GM23338 (cell line): ENCODE data around the gene WSCD1. TPM values are rescaled to one million over a fixed set of nuclear protein-coding genes. Genes with fewer than 3 reads are reported as not detected.

Source experiments
- ATAC-seq: fragments of 200-7000 bp; cut with Tn5 transposase; 3 replicates; pipeline ENCODE4 v1.9.1; 2020
- DNase-seq: peaks from one replicate; pipeline ENCODE4 v3.0.0-alpha.2; 2015; ENCODE audit warnings: low spot score
- H2AFZ ChIP-seq: fragments of 200-600 bp; sonication (generic); 2 replicates; pipeline ENCODE4 v1.8.0; 2016; ENCODE audit warnings: antibody characterized with exemption, mild to moderate bottlenecking, moderate library complexity
- H3F3A ChIP-seq: fragments of 200-600 bp; sonication (generic); replicated peaks from 2 replicates; pipeline ENCODE4 v1.8.0; 2017; ENCODE audit warnings: antibody characterized with exemption, mixed run types, low read depth
- H3K27ac ChIP-seq: fragments of 200-600 bp; sonication (generic); 2 replicates; pipeline ENCODE4 v1.6.1; 2016; ENCODE audit warnings: low read depth
- H3K27me3 ChIP-seq: fragments of 200-600 bp; sonication (generic); 2 replicates; pipeline ENCODE4 v1.8.0; 2016; ENCODE audit warnings: mild to moderate bottlenecking, mixed run types, moderate library complexity; ENCODE audit not compliant: insufficient read depth
- H3K36me3 ChIP-seq: fragments of 200-600 bp; sonication (generic); 2 replicates; pipeline ENCODE4 v1.8.0; 2016; ENCODE audit warnings: mild to moderate bottlenecking; ENCODE audit not compliant: insufficient read depth
- H3K4me1 ChIP-seq: fragments of 200-600 bp; sonication (generic); 2 replicates; pipeline ENCODE4 v1.8.0; 2016; ENCODE audit warnings: mild to moderate bottlenecking, moderate library complexity; ENCODE audit not compliant: insufficient read depth
- H3K4me2 ChIP-seq: fragments of 200-600 bp; sonication (generic); 2 replicates; pipeline ENCODE4 v1.7.1; 2017; ENCODE audit warnings: mixed run types
- H3K4me3 ChIP-seq: fragments of 200-600 bp; sonication (generic); 2 replicates; pipeline ENCODE4 v1.6.1; 2016; ENCODE audit warnings: mixed run types
- H3K79me2 ChIP-seq: fragments of 200-600 bp; sonication (generic); replicated peaks from 2 replicates; pipeline ENCODE4 v1.8.0; 2017; ENCODE audit warnings: mild to moderate bottlenecking; ENCODE audit not compliant: insufficient read depth
- H3K9me2 ChIP-seq: fragments of 200-600 bp; sonication (generic); 2 replicates; pipeline ENCODE4 v1.8.0; 2017; ENCODE audit not compliant: insufficient read depth
- H4K20me1 ChIP-seq: fragments of 200-600 bp; sonication (generic); replicated peaks from 2 replicates; pipeline ENCODE4 v1.8.0; 2017; ENCODE audit warnings: mild to moderate bottlenecking; ENCODE audit not compliant: insufficient read depth
- H3K27ac Mint-ChIP-seq: 2 replicates; pipeline ENCODE4 v1.8.0; 2020; ENCODE audit warnings: inconsistent platforms, mild to moderate bottlenecking, moderate library complexity, mixed read lengths
- H3K27me3 Mint-ChIP-seq: 3 replicates; pipeline ENCODE4 v1.8.0; 2022; ENCODE audit warnings: low read depth, mild to moderate bottlenecking, moderate library complexity, mixed read lengths, inconsistent platforms; ENCODE audit not compliant: insufficient read depth, poor library complexity
- H3K36me3 Mint-ChIP-seq: 3 replicates; pipeline ENCODE4 v1.8.0; 2021; ENCODE audit warnings: low read depth, mild to moderate bottlenecking, inconsistent platforms, moderate library complexity, mixed read lengths
- H3K4me1 Mint-ChIP-seq: 3 replicates; pipeline ENCODE4 v1.8.0; 2020; ENCODE audit warnings: mild to moderate bottlenecking, inconsistent platforms, mixed read lengths
- H3K4me3 Mint-ChIP-seq: 3 replicates; pipeline ENCODE4 v1.8.0; 2021; ENCODE audit warnings: moderate library complexity, mild to moderate bottlenecking, inconsistent platforms, mixed read lengths
- H3K9me3 Mint-ChIP-seq: 3 replicates; pipeline ENCODE4 v1.8.0; 2020; ENCODE audit warnings: moderate library complexity, mild to moderate bottlenecking, inconsistent platforms, mixed read lengths
- CTCF ChIP-seq, 2 experiments: fragments of 200-600 bp in 1 of 2; sonication (generic) in 1 of 2; conservative IDR thresholded peaks; 2 replicates each; pipeline versions ENCODE4 v1.5.1 to v1.6.1; 2016 to 2017; ENCODE audit warnings: antibody characterized with exemption in 2 of 2, low read depth in 2 of 2, mild to moderate bottlenecking in 2 of 2, moderate library complexity in 1 of 2
- EZH2 ChIP-seq: fragments of 200-600 bp; sonication (generic); IDR thresholded peaks from one replicate; pipeline ENCODE4 v1.8.0; 2017; ENCODE audit warnings: antibody characterized with exemption, mild to moderate bottlenecking, low read depth; ENCODE audit not compliant: unreplicated experiment
- EZH2phosphoT487 ChIP-seq: fragments of 200-600 bp; sonication (generic); IDR thresholded peaks from one replicate; pipeline ENCODE4 v1.8.1; 2018; ENCODE audit warnings: antibody characterized with exemption; ENCODE audit not compliant: unreplicated experiment
- STAT1 ChIP-seq: IDR thresholded peaks from one replicate; pipeline ENCODE4 v1.6.1; 2016; ENCODE audit warnings: antibody characterized with exemption; ENCODE audit not compliant: unreplicated experiment
- polyA plus RNA-seq: library from polyadenylated mRNA; unstranded; fragments of >200 nt; fragmentation: Nextera tagmentation; extraction: Ambion mirVana; gene quantifications from 2 replicates; pipeline ENCODE4 v1.2.1, GENCODE V29; 2016
- total RNA-seq: library from RNA; depleted of rRNA; stranded (reverse); fragments of >200 nt; shearing (Covaris generic); gene quantifications from 2 replicates; pipeline ENCODE4 v1.2.3, GENCODE V29; 2014
- TF ChIP-seq, protein P1 (sequence below): fragments of 250-450 bp; sonication (Bioruptor Pico); IDR thresholded peaks from 2 replicates; pipeline ENCODE4 v1.5.0; 2020; ENCODE audit warnings: mild to moderate bottlenecking, moderate library complexity

Gene WSCD1
- total and polyA plus RNA-seq, 2 experiments from 2014 or later: 6.1 to 38.9 TPM

DNA sequence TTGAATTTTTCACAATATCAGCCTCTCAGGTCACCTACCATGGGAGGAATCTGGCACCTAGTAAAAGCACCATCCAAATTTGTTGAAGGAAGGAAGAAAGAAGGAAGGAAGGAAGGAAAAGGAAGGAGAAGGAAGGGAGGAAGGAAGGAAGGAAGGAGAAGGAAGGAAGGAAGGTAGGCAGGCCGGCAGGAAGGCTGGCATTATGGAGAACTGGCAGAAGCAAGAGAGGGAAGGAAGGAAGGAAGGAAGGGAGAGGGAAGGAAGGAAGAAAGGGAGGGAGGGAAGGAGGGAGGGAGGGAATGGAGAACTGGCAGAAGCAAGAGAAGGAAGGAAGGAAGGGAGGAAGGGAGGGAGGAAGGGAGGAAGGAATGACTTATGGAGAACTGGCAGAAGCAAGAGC lies 24.3 kb downstream of the WSCD1 start:
- no peak overlapping the region for H2AFZ ChIP-seq
- H3K4me1 Mint-ChIP-seq: peaks cover 12% of the 10 kb centered on the region
- no peak overlapping the region for H3K27ac ChIP-seq
- peaks cover 58% of the 10 kb centered on the region for H3K36me3 Mint-ChIP-seq
- H3K9me3 Mint-ChIP-seq: no peaks in the 10 kb centered on the region; the same call in 2 of the 3 replicates
- peaks cover 7% of the 10 kb centered on the region; the same call in 1 of the 2 replicates for H3K4me1 ChIP-seq
- H3F3A ChIP-seq: no peaks in the 10 kb centered on the region
- H3K36me3 ChIP-seq: no peaks in the 10 kb centered on the region
- no peak overlapping the region for H3K4me3 Mint-ChIP-seq
- H3K9me2 ChIP-seq: no peaks in the 10 kb centered on the region
- TF ChIP-seq STAT1 (no peak), EZH2 (no peak), EZH2phosphoT487 (no peak), CTCF (conservative IDR thresholded peaks at IDR 0.05; ENCODE audit: low read depth in 2 of 2) (no peak)
- TF ChIP-seq, protein P1, sequence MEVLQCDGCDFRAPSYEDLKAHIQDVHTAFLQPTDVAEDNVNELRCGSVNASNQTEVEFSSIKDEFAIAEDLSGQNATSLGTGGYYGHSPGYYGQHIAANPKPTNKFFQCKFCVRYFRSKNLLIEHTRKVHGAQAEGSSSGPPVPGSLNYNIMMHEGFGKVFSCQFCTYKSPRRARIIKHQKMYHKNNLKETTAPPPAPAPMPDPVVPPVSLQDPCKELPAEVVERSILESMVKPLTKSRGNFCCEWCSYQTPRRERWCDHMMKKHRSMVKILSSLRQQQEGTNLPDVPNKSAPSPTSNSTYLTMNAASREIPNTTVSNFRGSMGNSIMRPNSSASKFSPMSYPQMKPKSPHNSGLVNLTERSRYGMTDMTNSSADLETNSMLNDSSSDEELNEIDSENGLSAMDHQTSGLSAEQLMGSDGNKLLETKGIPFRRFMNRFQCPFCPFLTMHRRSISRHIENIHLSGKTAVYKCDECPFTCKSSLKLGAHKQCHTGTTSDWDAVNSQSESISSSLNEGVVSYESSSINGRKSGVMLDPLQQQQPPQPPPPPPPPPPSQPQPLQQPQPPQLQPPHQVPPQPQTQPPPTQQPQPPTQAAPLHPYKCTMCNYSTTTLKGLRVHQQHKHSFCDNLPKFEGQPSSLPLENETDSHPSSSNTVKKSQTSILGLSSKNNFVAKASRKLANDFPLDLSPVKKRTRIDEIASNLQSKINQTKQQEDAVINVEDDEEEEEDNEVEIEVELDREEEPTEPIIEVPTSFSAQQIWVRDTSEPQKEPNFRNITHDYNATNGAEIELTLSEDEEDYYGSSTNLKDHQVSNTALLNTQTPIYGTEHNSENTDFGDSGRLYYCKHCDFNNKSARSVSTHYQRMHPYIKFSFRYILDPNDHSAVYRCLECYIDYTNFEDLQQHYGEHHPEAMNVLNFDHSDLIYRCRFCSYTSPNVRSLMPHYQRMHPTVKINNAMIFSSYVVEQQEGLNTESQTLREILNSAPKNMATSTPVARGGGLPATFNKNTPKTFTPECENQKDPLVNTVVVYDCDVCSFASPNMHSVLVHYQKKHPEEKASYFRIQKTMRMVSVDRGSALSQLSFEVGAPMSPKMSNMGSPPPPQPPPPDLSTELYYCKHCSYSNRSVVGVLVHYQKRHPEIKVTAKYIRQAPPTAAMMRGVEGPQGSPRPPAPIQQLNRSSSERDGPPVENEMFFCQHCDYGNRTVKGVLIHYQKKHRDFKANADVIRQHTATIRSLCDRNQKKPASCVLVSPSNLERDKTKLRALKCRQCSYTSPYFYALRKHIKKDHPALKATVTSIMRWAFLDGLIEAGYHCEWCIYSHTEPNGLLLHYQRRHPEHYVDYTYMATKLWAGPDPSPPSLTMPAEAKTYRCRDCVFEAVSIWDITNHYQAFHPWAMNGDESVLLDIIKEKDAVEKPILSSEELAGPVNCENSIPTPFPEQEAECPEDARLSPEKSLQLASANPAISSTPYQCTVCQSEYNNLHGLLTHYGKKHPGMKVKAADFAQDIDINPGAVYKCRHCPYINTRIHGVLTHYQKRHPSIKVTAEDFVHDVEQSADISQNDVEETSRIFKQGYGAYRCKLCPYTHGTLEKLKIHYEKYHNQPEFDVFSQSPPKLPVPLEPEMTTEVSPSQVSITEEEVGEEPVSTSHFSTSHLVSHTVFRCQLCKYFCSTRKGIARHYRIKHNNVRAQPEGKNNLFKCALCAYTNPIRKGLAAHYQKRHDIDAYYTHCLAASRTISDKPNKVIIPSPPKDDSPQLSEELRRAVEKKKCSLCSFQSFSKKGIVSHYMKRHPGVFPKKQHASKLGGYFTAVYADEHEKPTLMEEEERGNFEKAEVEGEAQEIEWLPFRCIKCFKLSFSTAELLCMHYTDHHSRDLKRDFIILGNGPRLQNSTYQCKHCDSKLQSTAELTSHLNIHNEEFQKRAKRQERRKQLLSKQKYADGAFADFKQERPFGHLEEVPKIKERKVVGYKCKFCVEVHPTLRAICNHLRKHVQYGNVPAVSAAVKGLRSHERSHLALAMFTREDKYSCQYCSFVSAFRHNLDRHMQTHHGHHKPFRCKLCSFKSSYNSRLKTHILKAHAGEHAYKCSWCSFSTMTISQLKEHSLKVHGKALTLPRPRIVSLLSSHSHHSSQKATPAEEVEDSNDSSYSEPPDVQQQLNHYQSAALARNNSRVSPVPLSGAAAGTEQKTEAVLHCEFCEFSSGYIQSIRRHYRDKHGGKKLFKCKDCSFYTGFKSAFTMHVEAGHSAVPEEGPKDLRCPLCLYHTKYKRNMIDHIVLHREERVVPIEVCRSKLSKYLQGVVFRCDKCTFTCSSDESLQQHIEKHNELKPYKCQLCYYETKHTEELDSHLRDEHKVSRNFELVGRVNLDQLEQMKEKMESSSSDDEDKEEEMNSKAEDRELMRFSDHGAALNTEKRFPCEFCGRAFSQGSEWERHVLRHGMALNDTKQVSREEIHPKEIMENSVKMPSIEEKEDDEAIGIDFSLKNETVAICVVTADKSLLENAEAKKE (CRISPR knock-in tag): no peak
- H3K27me3 ChIP-seq: no peaks in the 10 kb centered on the region
- peak overlapping the region; percentile 61; the same call in 1 of the 2 replicates for H3K27ac Mint-ChIP-seq
- H3K79me2 ChIP-seq: no peaks in the 10 kb centered on the region
- no peaks in the 10 kb centered on the region for H4K20me1 ChIP-seq
- H3K4me2 ChIP-seq: no peak overlapping the region
- ATAC-seq (no peak), DNase-seq (no peak)
- peaks cover 2% of the 10 kb centered on the region for H3K27me3 Mint-ChIP-seq
- no peak overlapping the region for H3K4me3 ChIP-seq
